HL-60 (cell line): Measurements from ENCODE around the gene SOX6.
"Not testable (repeated sequence)": the region's sequence is repeated elsewhere in the genome, so short reads cannot be mapped to it uniquely, and the experiment has no call there.

Experiments used
- POLR2AphosphoS5 ChIP-seq: IDR thresholded peaks from 2 replicates; pipeline ENCODE4 v1.6.1; 2012; ENCODE audit warnings: low read depth
- TF ChIP-seq, protein P1 (sequence below): IDR thresholded peaks from one replicate; pipeline ENCODE4 v1.5.1; 2011; ENCODE audit warnings: low read length, control low read depth, inconsistent platforms; ENCODE audit not compliant: insufficient read depth
- TF ChIP-seq, protein P2 (sequence below): IDR thresholded peaks from 2 replicates; pipeline ENCODE4 v1.6.1; 2012; ENCODE audit warnings: low read depth; ENCODE audit not compliant: insufficient replicate concordance

- TF ChIP-seq, protein P1, sequence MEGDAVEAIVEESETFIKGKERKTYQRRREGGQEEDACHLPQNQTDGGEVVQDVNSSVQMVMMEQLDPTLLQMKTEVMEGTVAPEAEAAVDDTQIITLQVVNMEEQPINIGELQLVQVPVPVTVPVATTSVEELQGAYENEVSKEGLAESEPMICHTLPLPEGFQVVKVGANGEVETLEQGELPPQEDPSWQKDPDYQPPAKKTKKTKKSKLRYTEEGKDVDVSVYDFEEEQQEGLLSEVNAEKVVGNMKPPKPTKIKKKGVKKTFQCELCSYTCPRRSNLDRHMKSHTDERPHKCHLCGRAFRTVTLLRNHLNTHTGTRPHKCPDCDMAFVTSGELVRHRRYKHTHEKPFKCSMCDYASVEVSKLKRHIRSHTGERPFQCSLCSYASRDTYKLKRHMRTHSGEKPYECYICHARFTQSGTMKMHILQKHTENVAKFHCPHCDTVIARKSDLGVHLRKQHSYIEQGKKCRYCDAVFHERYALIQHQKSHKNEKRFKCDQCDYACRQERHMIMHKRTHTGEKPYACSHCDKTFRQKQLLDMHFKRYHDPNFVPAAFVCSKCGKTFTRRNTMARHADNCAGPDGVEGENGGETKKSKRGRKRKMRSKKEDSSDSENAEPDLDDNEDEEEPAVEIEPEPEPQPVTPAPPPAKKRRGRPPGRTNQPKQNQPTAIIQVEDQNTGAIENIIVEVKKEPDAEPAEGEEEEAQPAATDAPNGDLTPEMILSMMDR = not testable (repeated sequence)
- TF ChIP-seq, protein P2, sequence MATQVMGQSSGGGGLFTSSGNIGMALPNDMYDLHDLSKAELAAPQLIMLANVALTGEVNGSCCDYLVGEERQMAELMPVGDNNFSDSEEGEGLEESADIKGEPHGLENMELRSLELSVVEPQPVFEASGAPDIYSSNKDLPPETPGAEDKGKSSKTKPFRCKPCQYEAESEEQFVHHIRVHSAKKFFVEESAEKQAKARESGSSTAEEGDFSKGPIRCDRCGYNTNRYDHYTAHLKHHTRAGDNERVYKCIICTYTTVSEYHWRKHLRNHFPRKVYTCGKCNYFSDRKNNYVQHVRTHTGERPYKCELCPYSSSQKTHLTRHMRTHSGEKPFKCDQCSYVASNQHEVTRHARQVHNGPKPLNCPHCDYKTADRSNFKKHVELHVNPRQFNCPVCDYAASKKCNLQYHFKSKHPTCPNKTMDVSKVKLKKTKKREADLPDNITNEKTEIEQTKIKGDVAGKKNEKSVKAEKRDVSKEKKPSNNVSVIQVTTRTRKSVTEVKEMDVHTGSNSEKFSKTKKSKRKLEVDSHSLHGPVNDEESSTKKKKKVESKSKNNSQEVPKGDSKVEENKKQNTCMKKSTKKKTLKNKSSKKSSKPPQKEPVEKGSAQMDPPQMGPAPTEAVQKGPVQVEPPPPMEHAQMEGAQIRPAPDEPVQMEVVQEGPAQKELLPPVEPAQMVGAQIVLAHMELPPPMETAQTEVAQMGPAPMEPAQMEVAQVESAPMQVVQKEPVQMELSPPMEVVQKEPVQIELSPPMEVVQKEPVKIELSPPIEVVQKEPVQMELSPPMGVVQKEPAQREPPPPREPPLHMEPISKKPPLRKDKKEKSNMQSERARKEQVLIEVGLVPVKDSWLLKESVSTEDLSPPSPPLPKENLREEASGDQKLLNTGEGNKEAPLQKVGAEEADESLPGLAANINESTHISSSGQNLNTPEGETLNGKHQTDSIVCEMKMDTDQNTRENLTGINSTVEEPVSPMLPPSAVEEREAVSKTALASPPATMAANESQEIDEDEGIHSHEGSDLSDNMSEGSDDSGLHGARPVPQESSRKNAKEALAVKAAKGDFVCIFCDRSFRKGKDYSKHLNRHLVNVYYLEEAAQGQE = not testable (repeated sequence)
- not testable (repeated sequence) for TF ChIP-seq POLR2AphosphoS5
These were observed 209.4 kb downstream of the SOX6 start for GRCh38 chr11:16146980-16147379.
